ENCODE data around the gene RFT1. TPM values are rescaled to one million over a fixed set of nuclear protein-coding genes. Genes with fewer than 3 reads are reported as not detected.

The RFT1 gene
- total and polyA plus RNA-seq, 2 of the 13 experiments (the other 11 are each of a cell fraction or from before 2014, with no cell fraction given), result 23.2 to 37.0 TPM

DNA sequence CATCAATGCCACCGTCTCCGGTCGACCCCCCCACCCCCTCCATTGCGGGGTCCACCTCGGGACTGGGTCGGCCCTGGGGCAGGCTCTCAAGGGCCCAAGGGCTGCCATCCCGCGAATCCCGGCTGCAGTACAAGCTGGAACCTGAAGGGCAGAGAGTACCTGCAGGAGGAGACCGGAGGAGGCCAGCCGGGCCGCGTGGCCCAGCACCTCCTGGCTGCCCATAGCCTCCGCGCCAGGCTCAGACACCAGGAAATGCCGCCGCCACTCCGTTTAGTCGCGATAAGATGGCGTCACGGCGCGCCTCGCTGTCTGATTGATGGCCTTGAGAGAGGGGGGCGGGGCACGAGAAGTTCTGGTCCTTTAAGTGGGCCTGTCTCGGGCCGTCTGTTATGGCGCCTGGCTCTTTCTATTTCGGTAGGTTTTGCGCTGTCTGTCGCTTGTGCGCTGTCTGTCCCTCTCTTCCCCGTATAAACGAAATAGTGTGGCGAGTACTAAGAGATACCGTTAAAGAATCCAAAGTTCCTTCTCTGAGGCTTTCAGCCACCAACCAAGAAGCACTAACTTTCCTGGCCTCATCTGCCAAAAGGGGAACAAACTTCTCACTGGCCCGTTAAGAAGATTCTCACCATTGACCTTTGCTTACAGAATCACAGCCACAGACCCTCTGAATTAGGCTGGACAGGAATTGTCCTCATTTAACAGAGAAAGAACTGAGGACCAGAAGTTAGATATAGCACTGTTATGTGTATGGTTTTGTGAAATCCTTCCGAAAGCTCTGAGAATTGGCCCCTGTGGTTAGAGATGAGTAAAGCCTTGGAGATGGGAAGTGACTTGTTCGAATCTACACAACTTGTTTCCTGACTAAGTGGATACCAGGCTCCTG lies at the start of gene RFT1 (continued):
- TF ChIP-seq, protein P1, sequence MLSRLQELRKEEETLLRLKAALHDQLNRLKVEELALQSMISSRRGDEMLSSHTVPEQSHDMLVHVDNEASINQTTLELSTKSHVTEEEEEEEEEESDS (CRISPR knock-in tag; IDR thresholded peaks at IDR 0.05; ENCODE audit: borderline replicate concordance), result no peak
- TF ChIP-seq SNAI1 (CRISPR knock-in tag; IDR thresholded peaks at IDR 0.05; ENCODE audit: borderline replicate concordance) (no peak), HNRNPL (IDR thresholded peaks at IDR 0.05; ENCODE audit: low read depth, low read length) (0 out of 2 replicates have a peak, but pooled peaks have one; percentile 55), TBP (CRISPR knock-in tag; IDR thresholded peaks at IDR 0.05) (no peak), HOXA7 (CRISPR knock-in tag; IDR thresholded peaks at IDR 0.05) (no peak), DNMT3B (CRISPR knock-in tag; conservative IDR thresholded peaks at IDR 0.05) (no peak), JDP2 (CRISPR knock-in tag; IDR thresholded peaks at IDR 0.05; ENCODE audit: borderline replicate concordance) (no peak), BHLHE40 (IDR thresholded peaks at IDR 0.05; ENCODE audit: low read length) (no peak; the same call in 1 of the 2 replicates), KLF12 (CRISPR knock-in tag; IDR thresholded peaks at IDR 0.05; ENCODE audit: borderline replicate concordance) (no peak), NFE2L2 (IDR thresholded peaks at IDR 0.05; ENCODE audit: low read length) (no peak)
- TF ChIP-seq, protein P2, sequence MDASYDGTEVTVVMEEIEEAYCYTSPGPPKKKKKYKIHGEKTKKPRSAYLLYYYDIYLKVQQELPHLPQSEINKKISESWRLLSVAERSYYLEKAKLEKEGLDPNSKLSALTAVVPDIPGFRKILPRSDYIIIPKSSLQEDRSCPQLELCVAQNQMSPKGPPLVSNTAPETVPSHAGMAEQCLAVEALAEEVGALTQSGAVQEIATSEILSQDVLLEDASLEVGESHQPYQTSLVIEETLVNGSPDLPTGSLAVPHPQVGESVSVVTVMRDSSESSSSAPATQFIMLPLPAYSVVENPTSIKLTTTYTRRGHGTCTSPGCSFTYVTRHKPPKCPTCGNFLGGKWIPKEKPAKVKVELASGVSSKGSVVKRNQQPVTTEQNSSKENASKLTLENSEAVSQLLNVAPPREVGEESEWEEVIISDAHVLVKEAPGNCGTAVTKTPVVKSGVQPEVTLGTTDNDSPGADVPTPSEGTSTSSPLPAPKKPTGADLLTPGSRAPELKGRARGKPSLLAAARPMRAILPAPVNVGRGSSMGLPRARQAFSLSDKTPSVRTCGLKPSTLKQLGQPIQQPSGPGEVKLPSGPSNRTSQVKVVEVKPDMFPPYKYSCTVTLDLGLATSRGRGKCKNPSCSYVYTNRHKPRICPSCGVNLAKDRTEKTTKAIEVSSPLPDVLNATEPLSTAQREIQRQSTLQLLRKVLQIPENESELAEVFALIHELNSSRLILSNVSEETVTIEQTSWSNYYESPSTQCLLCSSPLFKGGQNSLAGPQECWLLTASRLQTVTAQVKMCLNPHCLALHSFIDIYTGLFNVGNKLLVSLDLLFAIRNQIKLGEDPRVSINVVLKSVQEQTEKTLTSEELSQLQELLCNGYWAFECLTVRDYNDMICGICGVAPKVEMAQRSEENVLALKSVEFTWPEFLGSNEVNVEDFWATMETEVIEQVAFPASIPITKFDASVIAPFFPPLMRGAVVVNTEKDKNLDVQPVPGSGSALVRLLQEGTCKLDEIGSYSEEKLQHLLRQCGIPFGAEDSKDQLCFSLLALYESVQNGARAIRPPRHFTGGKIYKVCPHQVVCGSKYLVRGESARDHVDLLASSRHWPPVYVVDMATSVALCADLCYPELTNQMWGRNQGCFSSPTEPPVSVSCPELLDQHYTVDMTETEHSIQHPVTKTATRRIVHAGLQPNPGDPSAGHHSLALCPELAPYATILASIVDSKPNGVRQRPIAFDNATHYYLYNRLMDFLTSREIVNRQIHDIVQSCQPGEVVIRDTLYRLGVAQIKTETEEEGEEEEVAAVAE (CRISPR knock-in tag; IDR thresholded peaks at IDR 0.05; ENCODE audit: borderline replicate concordance), result no peak
- TF ChIP-seq, protein P3, sequence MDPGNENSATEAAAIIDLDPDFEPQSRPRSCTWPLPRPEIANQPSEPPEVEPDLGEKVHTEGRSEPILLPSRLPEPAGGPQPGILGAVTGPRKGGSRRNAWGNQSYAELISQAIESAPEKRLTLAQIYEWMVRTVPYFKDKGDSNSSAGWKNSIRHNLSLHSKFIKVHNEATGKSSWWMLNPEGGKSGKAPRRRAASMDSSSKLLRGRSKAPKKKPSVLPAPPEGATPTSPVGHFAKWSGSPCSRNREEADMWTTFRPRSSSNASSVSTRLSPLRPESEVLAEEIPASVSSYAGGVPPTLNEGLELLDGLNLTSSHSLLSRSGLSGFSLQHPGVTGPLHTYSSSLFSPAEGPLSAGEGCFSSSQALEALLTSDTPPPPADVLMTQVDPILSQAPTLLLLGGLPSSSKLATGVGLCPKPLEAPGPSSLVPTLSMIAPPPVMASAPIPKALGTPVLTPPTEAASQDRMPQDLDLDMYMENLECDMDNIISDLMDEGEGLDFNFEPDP (CRISPR knock-in tag; conservative IDR thresholded peaks at IDR 0.05), result 0 out of 2 replicates have a peak, but pooled peaks have one; percentile 93
- TF ChIP-seq, protein P4, sequence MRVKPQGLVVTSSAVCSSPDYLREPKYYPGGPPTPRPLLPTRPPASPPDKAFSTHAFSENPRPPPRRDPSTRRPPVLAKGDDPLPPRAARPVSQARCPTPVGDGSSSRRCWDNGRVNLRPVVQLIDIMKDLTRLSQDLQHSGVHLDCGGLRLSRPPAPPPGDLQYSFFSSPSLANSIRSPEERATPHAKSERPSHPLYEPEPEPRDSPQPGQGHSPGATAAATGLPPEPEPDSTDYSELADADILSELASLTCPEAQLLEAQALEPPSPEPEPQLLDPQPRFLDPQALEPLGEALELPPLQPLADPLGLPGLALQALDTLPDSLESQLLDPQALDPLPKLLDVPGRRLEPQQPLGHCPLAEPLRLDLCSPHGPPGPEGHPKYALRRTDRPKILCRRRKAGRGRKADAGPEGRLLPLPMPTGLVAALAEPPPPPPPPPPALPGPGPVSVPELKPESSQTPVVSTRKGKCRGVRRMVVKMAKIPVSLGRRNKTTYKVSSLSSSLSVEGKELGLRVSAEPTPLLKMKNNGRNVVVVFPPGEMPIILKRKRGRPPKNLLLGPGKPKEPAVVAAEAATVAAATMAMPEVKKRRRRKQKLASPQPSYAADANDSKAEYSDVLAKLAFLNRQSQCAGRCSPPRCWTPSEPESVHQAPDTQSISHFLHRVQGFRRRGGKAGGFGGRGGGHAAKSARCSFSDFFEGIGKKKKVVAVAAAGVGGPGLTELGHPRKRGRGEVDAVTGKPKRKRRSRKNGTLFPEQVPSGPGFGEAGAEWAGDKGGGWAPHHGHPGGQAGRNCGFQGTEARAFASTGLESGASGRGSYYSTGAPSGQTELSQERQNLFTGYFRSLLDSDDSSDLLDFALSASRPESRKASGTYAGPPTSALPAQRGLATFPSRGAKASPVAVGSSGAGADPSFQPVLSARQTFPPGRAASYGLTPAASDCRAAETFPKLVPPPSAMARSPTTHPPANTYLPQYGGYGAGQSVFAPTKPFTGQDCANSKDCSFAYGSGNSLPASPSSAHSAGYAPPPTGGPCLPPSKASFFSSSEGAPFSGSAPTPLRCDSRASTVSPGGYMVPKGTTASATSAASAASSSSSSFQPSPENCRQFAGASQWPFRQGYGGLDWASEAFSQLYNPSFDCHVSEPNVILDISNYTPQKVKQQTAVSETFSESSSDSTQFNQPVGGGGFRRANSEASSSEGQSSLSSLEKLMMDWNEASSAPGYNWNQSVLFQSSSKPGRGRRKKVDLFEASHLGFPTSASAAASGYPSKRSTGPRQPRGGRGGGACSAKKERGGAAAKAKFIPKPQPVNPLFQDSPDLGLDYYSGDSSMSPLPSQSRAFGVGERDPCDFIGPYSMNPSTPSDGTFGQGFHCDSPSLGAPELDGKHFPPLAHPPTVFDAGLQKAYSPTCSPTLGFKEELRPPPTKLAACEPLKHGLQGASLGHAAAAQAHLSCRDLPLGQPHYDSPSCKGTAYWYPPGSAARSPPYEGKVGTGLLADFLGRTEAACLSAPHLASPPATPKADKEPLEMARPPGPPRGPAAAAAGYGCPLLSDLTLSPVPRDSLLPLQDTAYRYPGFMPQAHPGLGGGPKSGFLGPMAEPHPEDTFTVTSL (CRISPR knock-in tag; IDR thresholded peaks at IDR 0.05; ENCODE audit: borderline replicate concordance), result peak; percentile 45; the same call in 1 of the 2 replicates
- TF ChIP-seq, protein P5, sequence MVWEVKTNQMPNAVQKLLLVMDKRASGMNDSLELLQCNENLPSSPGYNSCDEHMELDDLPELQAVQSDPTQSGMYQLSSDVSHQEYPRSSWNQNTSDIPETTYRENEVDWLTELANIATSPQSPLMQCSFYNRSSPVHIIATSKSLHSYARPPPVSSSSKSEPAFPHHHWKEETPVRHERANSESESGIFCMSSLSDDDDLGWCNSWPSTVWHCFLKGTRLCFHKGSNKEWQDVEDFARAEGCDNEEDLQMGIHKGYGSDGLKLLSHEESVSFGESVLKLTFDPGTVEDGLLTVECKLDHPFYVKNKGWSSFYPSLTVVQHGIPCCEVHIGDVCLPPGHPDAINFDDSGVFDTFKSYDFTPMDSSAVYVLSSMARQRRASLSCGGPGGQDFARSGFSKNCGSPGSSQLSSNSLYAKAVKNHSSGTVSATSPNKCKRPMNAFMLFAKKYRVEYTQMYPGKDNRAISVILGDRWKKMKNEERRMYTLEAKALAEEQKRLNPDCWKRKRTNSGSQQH (CRISPR knock-in tag; IDR thresholded peaks at IDR 0.05; ENCODE audit: low read depth), result peak; percentile 69
